HCT116 (cell line): ENCODE data around the gene TMPRSS13. TPM values are rescaled to one million over a fixed set of nuclear protein-coding genes. Genes with fewer than 3 reads are reported as not detected.

ENCODE experiments used
- ATAC-seq: fragments of 200-7000 bp; cut with Tn5 transposase; 2 replicates; pipeline ENCODE4 v1.9.1; 2020; ENCODE audit warnings: mild to moderate bottlenecking, moderate library complexity
- BruUV-seq: library from RNA; stranded (reverse); fragments of 400-500 nt; replicated peaks from 2 replicates; lab custom pipeline; 2021; lab: Mats Ljungman, UMichigan
- CTCF ChIA-PET: fragments of 300-600 bp; sonication (Branson Sonifier 250); formaldehyde crosslinking; loops from one replicate; lab custom pipeline; 2021; ENCODE audit warnings: antibody characterized with exemption; lab: Charles Lee
- POLR2A ChIA-PET: fragments of 300-600, 350-600 bp; sonication (Branson Sonifier 250); formaldehyde crosslinking; loops from one replicate; lab custom pipeline; 2021; ENCODE audit warnings: antibody characterized with exemption; lab: Charles Lee
- RAD21 ChIA-PET, 2 experiments: fragments of 300-600 bp; sonication (Branson Sonifier 250); formaldehyde crosslinking; loops; one replicate each; lab custom pipeline; 2023; ENCODE audit warnings: low total read pairs in 2 of 2; ENCODE audit not compliant: uncharacterized antibody in 2 of 2, unreplicated experiment in 2 of 2, low non-redundant PET in 1 of 2; lab: Charles Lee
- DNase-seq: peaks from one replicate; pipeline ENCODE4 v3.0.0-alpha.2; 2010; ENCODE audit warnings: low read depth, low spot score
- H2AFZ ChIP-seq: fragments of 200-600 bp; shearing (Covaris generic), sonication (generic); 2 replicates; pipeline ENCODE4 v1.6.1; 2017; ENCODE audit warnings: low read depth, mixed run types, mixed read lengths, antibody characterized with exemption, low read length; ENCODE audit not compliant: poor library complexity, severe bottlenecking
- H3K27ac ChIP-seq: 2 replicates; pipeline ENCODE4 v1.5.1; 2012; ENCODE audit warnings: low read depth, low read length
- H3K27me3 ChIP-seq: fragments of 200-600 bp; sonication (generic); 2 replicates; pipeline ENCODE4 v1.6.1; 2016; ENCODE audit warnings: mixed run types, low read length, mixed read lengths; ENCODE audit not compliant: insufficient read depth
- H3K36me3 ChIP-seq, 2 experiments: fragments of 200-500 bp in 1 of 2; fragments of 200-600 bp in 1 of 2; sonication (Bioruptor generic) in 1 of 2; sonication (generic) in 1 of 2; 2 replicates each; pipeline versions ENCODE4 v1.5.1 to v1.6.1; 2014 to 2016; ENCODE audit warnings: low read length in 2 of 2, inconsistent platforms in 1 of 2, mixed read lengths in 1 of 2, mixed run types in 1 of 2; ENCODE audit not compliant: insufficient read depth in 2 of 2, control insufficient read depth in 1 of 2
- H3K4me1 ChIP-seq, 2 experiments: fragments of 200-600 bp in 1 of 2; sonication (generic) in 1 of 2; 2 replicates each; pipeline versions ENCODE4 v1.5.1 to v1.6.1; 2012 to 2017; ENCODE audit warnings: low read length in 2 of 2, inconsistent platforms in 1 of 2, mild to moderate bottlenecking in 1 of 2, mixed read lengths in 1 of 2, mixed run types in 1 of 2, moderate library complexity in 1 of 2; ENCODE audit not compliant: insufficient read depth in 2 of 2, control insufficient read depth in 1 of 2
- H3K4me2 ChIP-seq: fragments of 200-600 bp; sonication (generic); 2 replicates; pipeline ENCODE4 v1.6.1; 2017; ENCODE audit warnings: mixed run types, low read length, mixed read lengths
- H3K4me3 ChIP-seq, 2 experiments: fragments of 200-600 bp in 1 of 2; sonication (generic) in 1 of 2; replicated peaks in 1 of 2; 2 replicates each; pipeline ENCODE4 v1.5.1; 2011 to 2016; ENCODE audit warnings: low read length in 2 of 2, control low read depth in 1 of 2, low read depth in 1 of 2, mild to moderate bottlenecking in 1 of 2, mixed read lengths in 1 of 2, mixed run types in 1 of 2
- H3K79me2 ChIP-seq: fragments of 200-600 bp; sonication (generic); 2 replicates; pipeline ENCODE4 v1.6.1; 2017; ENCODE audit warnings: mild to moderate bottlenecking, mixed run types, low read length, moderate library complexity, mixed read lengths; ENCODE audit not compliant: insufficient read depth
- H3K9ac ChIP-seq: fragments of 200-600 bp; sonication (generic); 2 replicates; pipeline ENCODE4 v1.6.1; 2016; ENCODE audit warnings: low read length, mixed read lengths
- H3K9me2 ChIP-seq: fragments of 200-600 bp; sonication (generic), shearing (Covaris generic); 2 replicates; pipeline ENCODE4 v1.6.1; 2017; ENCODE audit warnings: mixed run types, mild to moderate bottlenecking, moderate library complexity; ENCODE audit not compliant: insufficient read depth
- H3K9me3 ChIP-seq, 2 experiments: fragments of 200-500 bp in 1 of 2; fragments of 200-600 bp in 1 of 2; sonication (Bioruptor generic) in 1 of 2; sonication (generic) in 1 of 2; 2 replicates each; pipeline ENCODE4 v1.6.1; 2014 to 2017; ENCODE audit warnings: low read length in 2 of 2, mixed read lengths in 2 of 2, inconsistent platforms in 1 of 2, low read depth in 1 of 2, mild to moderate bottlenecking in 1 of 2, mixed run types in 1 of 2, moderate library complexity in 1 of 2; ENCODE audit not compliant: control insufficient read depth in 1 of 2, insufficient read depth in 1 of 2
- H4K20me1 ChIP-seq: fragments of 200-600 bp; sonication (generic), shearing (Covaris generic); 2 replicates; pipeline ENCODE4 v1.6.1; 2017; ENCODE audit warnings: mixed run types, mild to moderate bottlenecking, moderate library complexity; ENCODE audit not compliant: insufficient read depth
- ATF3 ChIP-seq: IDR thresholded peaks from 2 replicates; pipeline ENCODE4 v1.6.1; 2012
- CBX3 ChIP-seq: IDR thresholded peaks from 2 replicates; pipeline ENCODE4 v1.6.1; 2012; ENCODE audit warnings: low read depth
- CTCF ChIP-seq, 3 experiments: fragments of 200-600 bp in 1 of 3; sonication (generic) in 1 of 3; IDR thresholded peaks in 2 of 3; conservative IDR thresholded peaks in 1 of 3; 2 replicates each; pipeline ENCODE4 v1.5.1; 2012 to 2017; ENCODE audit warnings: low read depth in 2 of 3, low read length in 2 of 3, antibody characterized with exemption in 1 of 3, borderline replicate concordance in 1 of 3, control low read depth in 1 of 3, mild to moderate bottlenecking in 1 of 3, mixed read lengths in 1 of 3, mixed run types in 1 of 3, moderate library complexity in 1 of 3; ENCODE audit not compliant: insufficient read depth in 1 of 3
- EGR1 ChIP-seq: IDR thresholded peaks from 2 replicates; pipeline ENCODE4 v1.6.1; 2012; ENCODE audit warnings: low read depth
- ELF1 ChIP-seq: IDR thresholded peaks from 2 replicates; pipeline ENCODE4 v1.6.1; 2012; ENCODE audit warnings: low read depth, borderline replicate concordance
- EZH2 ChIP-seq: fragments of 200-600 bp; sonication (generic); IDR thresholded peaks from 2 replicates; pipeline ENCODE4 v1.6.1; 2017; ENCODE audit warnings: antibody characterized with exemption, mixed run types
- EZH2phosphoT487 ChIP-seq: fragments of 200-600 bp; IDR thresholded peaks from 2 replicates; pipeline ENCODE4 v1.6.1; 2018; ENCODE audit warnings: antibody characterized with exemption, borderline replicate concordance
- FOSL1 ChIP-seq: IDR thresholded peaks from 2 replicates; pipeline ENCODE4 v1.6.1; 2012; ENCODE audit warnings: low read depth
- MAX ChIP-seq: IDR thresholded peaks from 2 replicates; pipeline ENCODE4 v1.6.1; 2012
- POLR2A ChIP-seq: IDR thresholded peaks from 2 replicates; pipeline ENCODE4 v1.7.0; 2011; ENCODE audit warnings: borderline replicate concordance; ENCODE audit not compliant: insufficient read depth, insufficient read length; ENCODE audit errors: extremely low read depth
- REST ChIP-seq: IDR thresholded peaks from 2 replicates; pipeline ENCODE4 v1.6.1; 2012; ENCODE audit warnings: low read depth
- SIN3A ChIP-seq: IDR thresholded peaks from 2 replicates; pipeline ENCODE4 v1.6.1; 2012; ENCODE audit warnings: low read depth
- YY1 ChIP-seq: IDR thresholded peaks from 2 replicates; pipeline ENCODE4 v1.6.1; 2011; ENCODE audit warnings: low read length, low read depth, moderate library complexity, mild to moderate bottlenecking; ENCODE audit not compliant: insufficient replicate concordance; ENCODE audit errors: extremely low read depth
- ZNF274 ChIP-seq: fragments of 200-500 bp; sonication (Bioruptor generic); IDR thresholded peaks from 2 replicates; pipeline ENCODE4 v1.6.1; 2014; ENCODE audit warnings: mild to moderate bottlenecking, low read depth, low read length, inconsistent platforms
- intact Hi-C: fragments of 100-400 bp; cut with micrococcal nuclease; formaldehyde crosslinking; loops from 2 replicates; pipeline ENCODE4 v1.10.0; 2022
- total RNA-seq: library from RNA; stranded (reverse); gene quantifications from one replicate; pipeline ENCODE4 v1.2.1, GENCODE V29; 2021; ENCODE audit not compliant: unreplicated experiment
- TF ChIP-seq, protein P1 (sequence below): IDR thresholded peaks from 2 replicates; pipeline ENCODE4 v1.6.1; 2011; ENCODE audit warnings: mild to moderate bottlenecking, low read length, moderate library complexity; ENCODE audit not compliant: insufficient replicate concordance; ENCODE audit errors: extremely low read depth

The TMPRSS13 gene
- total RNA-seq, 1 experiment from 2014 or later = 0.52 TPM

DNA sequence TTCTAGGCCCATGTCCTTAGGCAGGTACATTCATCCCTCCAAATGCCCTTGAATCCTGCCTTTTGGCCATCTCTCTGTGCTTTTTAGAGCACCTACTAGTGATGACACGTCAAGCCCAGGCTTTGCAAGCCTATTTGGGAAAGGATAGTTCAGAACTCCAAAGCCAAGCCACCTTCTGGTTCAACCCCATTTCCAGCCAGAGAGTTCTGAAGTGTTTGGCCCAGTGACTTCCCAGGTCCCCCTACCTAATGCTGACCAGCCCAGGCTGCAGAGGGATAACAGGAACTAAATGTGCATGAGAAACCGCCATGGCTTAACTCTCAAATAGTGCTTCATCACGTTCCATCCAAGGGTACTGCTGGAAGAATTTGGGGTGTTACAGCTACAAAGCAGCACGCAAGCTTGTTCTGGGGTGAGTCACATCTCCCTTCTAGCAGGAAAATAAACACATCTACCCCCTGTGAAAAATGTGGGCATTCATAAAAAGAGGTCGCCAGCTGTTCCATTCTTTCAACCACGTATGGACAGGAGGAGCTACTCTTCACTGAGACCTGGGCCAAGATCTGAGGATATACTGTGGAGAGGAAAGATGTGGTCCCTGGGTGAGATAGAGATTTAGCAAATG lies 50.8 kb downstream of the TMPRSS13 start:
- no peak overlapping the region for H2AFZ ChIP-seq
- no peaks in the 10 kb centered on the region for H3K9me3 ChIP-seq
- H4K20me1 ChIP-seq = no peaks in the 10 kb centered on the region
- POLR2A ChIA-PET = interaction anchor here (1.5 kb wide), 1 partner anchor 29 kb away, joined by 7 read pairs; no protein-coding TSS in a partner anchor
- RAD21 ChIA-PET = no interaction called here
- H3K9ac ChIP-seq = no peak overlapping the region
- peaks cover 50% of the 10 kb centered on the region; the same call in 1 of the 2 replicates for H3K27me3 ChIP-seq
- no peak overlapping the region for H3K4me2 ChIP-seq
- intact Hi-C loops = no loop called here
- BruUV-seq = no TSS peak
- no peaks in the 10 kb centered on the region for H3K36me3 ChIP-seq
- DNase-seq = no peak
- no peak overlapping the region for H3K27ac ChIP-seq
- peaks cover 0 to 8% of the 10 kb centered on the region in 2 experiments; a peak in 3 of 4 replicates for H3K4me1 ChIP-seq
- CTCF ChIA-PET = no interaction called here
- no peaks in the 10 kb centered on the region for H3K9me2 ChIP-seq
- H3K79me2 ChIP-seq = no peaks in the 10 kb centered on the region
- no peak overlapping the region for H3K4me3 ChIP-seq
- no peak for TF ChIP-seq MAX
- TF ChIP-seq YY1 = no peak
- no peak for TF ChIP-seq CBX3
- TF ChIP-seq SIN3A = no peak
- TF ChIP-seq FOSL1 = no peak
- TF ChIP-seq EZH2phosphoT487 = no peak
- TF ChIP-seq EGR1 = no peak
- TF ChIP-seq ZNF274 = no peak
- TF ChIP-seq CTCF (IDR thresholded peaks at IDR 0.05 in 2 of 3, conservative IDR thresholded peaks at IDR 0.05 in 1 of 3; ENCODE audit: borderline replicate concordance in 1 of 3, insufficient read depth in 1 of 3, low read depth in 2 of 3, low read length in 2 of 3) = no peak
- TF ChIP-seq REST = no peak
- no peak for TF ChIP-seq ATF3
- TF ChIP-seq POLR2A = no peak
- no peak for TF ChIP-seq ELF1
- TF ChIP-seq EZH2 = no peak
- TF ChIP-seq, protein P1, sequence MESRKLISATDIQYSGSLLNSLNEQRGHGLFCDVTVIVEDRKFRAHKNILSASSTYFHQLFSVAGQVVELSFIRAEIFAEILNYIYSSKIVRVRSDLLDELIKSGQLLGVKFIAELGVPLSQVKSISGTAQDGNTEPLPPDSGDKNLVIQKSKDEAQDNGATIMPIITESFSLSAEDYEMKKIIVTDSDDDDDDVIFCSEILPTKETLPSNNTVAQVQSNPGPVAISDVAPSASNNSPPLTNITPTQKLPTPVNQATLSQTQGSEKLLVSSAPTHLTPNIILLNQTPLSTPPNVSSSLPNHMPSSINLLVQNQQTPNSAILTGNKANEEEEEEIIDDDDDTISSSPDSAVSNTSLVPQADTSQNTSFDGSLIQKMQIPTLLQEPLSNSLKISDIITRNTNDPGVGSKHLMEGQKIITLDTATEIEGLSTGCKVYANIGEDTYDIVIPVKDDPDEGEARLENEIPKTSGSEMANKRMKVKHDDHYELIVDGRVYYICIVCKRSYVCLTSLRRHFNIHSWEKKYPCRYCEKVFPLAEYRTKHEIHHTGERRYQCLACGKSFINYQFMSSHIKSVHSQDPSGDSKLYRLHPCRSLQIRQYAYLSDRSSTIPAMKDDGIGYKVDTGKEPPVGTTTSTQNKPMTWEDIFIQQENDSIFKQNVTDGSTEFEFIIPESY = no peak
- TF ChIP-seq, all 23 proteins: peak for 0
- no peak for ATAC-seq
